Keratinocyte (primary cell): ENCODE measurements around the gene HTT-AS.

ENCODE experiments used
- CTCF ChIP-seq, 3 experiments: IDR thresholded peaks in 1 of 3; conservative IDR thresholded peaks in 1 of 3; optimal IDR thresholded peaks in 1 of 3; 2 replicates in 2 of 3; 3 replicates in 1 of 3; pipeline versions ENCODE3 to v1.5.1; 2011; ENCODE audit warnings: low read length in 3 of 3, mild to moderate bottlenecking in 3 of 3, moderate library complexity in 2 of 3, control low read depth in 1 of 3, inconsistent platforms in 1 of 3; ENCODE audit not compliant: insufficient read depth in 2 of 3; ENCODE audit errors: extremely low read depth in 1 of 3
- EZH2 ChIP-seq: IDR thresholded peaks from one replicate; pipeline ENCODE4 v1.6.1; 2012; ENCODE audit warnings: inconsistent platforms, mild to moderate bottlenecking, low read length, moderate library complexity

- TF ChIP-seq CTCF (optimal IDR thresholded peaks at IDR 0.05 in 1 of 3, IDR thresholded peaks at IDR 0.05 in 1 of 3, conservative IDR thresholded peaks at IDR 0.05 in 1 of 3; ENCODE audit: extremely low read depth in 1 of 3, insufficient read depth in 2 of 3, low read length in 3 of 3) (peak; percentile 97 to 100 (median 99)), EZH2 (no peak)
Observed at GRCh38 chr4:3106339-3107186, 32.2 kb upstream of the HTT-AS start.
